Peyer's patch (tissue), 4 donors: ENCODE measurements around the gene SERPINB10.
"Not testable (repeated sequence)": the region's sequence is repeated elsewhere in the genome, so short reads cannot be mapped to it uniquely, and the experiment has no call there.

ENCODE experiments used
- CTCF ChIP-seq, 6 experiments: fragments of 450-650 bp in 4 of 6; fragments of 200-600 bp in 2 of 6; sonication (generic) in 1 of 6; IDR thresholded peaks; one replicate each; pipeline ENCODE4 v1.5.1; 2017 to 2019; ENCODE audit warnings: antibody characterized with exemption in 6 of 6, mild to moderate bottlenecking in 3 of 6, moderate library complexity in 1 of 6
- POLR2A ChIP-seq, 2 donors: fragments of 450-650 bp; IDR thresholded peaks; one replicate each; pipeline ENCODE4 v1.5.1; 2017; ENCODE audit warnings: antibody characterized with exemption in 2 of 2, mild to moderate bottlenecking in 2 of 2, moderate library complexity in 2 of 2

GRCh38 chr18:63929369-63929768 lies 21.6 kb downstream of the SERPINB10 start:
- not testable (repeated sequence) for TF ChIP-seq CTCF, POLR2A (IDR thresholded peaks at IDR 0.05)
